NCI-H1092 (cell line): ENCODE data around the gene CD300LG.
"Not testable (repeated sequence)": the region's sequence is repeated elsewhere in the genome, so short reads cannot be mapped to it uniquely, and the experiment has no call there.

Source experiments
- DNase-seq: peaks from one replicate; lab custom pipeline; 2025; lab: John Stamatoyannopoulos, UW

CD300LG gene

DNA sequence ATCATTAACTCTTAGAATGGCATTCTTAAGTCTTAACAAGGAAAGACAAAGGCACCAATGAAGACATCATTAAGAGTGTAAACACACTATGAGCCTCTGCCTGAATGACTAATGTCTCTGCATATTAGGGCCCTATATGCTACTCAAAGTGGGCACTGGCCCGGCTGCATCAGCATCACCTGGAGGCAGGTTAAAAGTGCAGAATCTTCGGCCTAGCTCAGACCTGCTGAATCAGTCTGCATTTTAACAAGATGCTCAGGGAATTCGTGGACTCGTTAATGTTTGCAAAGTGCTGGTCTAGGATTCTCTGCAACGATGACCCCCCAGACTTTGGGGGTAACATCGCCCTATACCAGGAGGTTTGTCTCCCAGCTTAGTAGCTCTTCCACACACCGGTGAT, 20.8 kb upstream of the CD300LG start:
- no peak for DNase-seq

DNA sequence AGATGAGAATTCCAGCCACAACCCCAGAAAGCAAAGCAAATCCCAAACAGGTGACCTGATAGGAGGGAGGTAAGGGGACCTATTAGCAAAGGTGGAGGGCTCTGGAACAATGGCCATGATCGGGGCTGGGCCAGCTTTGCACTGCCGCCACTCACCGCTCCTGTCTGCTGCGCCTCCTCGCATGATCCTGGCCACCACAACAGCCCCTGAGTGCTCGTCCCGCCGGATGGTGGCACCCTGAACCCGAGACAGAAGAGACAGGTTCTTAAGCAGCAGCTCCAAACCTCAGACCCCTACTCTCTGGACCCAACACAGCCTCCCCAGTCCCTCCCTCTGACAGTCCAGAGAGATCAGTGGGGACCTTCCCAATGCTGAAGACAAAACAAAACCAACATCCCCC, 19.4 kb upstream of the CD300LG start:
- no peak for DNase-seq

DNA sequence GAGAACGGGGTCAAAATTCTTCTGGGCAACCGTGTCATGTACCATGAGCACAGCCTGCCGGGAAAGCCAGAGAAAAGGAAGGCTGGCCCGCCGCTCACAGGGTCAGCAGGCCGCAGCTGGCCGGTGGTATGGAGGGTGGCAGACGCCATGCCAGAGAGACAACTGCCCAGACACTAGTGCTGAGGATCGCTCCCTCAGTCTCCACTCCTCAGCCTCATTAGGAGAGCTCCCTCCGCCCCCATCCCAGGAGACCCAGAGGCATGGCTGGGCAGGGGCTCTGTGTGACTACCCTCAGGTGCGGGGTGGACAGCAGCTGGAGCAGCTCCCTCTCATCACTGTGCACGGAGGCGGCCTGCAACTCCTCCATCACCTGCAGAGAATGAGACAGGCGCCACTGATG, 17.2 kb upstream of the CD300LG start:
- no peak for DNase-seq

DNA sequence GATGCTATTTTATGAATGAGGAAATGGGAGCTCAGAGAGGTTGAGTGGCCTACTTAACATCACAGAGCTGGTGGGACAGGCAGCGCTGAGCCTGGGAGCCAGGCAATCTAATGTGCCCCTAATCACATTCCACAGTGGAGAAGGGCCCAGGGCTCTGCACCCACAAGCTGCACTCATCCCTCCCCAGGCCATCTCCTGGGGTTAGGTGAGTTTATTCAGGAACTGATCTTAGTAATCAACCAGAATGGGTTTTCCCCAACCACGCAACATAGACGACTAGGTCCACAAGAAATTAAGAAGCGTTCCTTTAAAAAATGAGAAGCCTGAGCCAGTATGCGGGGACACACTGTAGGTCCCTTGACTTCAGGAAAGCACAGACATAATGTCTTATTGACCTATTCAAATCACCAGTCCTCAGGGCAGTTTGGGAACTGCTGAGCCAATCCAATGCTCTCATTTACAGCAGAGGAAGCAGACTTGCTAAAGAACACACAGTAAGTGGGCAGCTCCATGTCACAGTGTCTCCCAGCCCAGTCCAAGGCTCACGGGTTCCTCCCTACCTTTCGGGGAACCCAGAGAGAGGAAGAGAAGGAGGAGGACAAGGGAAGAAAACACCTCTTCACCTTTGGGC, 16.4 kb upstream of the CD300LG start:
- DNase-seq, result no peak

DNA sequence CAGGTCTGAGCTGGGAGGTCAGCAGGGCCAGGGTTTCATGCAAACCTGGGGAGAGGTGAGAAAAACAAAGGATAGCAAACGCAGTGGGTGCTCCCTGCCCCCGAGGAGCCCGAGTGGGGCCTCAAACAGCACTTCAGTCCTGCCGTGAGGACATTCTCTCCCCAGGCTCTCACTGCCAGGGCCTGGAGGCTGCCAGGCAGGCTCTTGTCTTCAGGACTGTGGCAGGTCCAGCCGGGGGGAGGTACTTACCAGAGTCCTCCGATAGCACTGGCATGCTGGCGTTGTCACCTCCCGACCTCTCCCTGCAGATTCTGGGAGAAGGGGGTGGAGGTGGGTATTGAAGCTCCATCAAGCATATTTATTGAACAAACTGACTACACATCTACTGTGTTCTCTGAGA, 15.3 kb upstream of the CD300LG start:
- DNase-seq, result no peak

DNA sequence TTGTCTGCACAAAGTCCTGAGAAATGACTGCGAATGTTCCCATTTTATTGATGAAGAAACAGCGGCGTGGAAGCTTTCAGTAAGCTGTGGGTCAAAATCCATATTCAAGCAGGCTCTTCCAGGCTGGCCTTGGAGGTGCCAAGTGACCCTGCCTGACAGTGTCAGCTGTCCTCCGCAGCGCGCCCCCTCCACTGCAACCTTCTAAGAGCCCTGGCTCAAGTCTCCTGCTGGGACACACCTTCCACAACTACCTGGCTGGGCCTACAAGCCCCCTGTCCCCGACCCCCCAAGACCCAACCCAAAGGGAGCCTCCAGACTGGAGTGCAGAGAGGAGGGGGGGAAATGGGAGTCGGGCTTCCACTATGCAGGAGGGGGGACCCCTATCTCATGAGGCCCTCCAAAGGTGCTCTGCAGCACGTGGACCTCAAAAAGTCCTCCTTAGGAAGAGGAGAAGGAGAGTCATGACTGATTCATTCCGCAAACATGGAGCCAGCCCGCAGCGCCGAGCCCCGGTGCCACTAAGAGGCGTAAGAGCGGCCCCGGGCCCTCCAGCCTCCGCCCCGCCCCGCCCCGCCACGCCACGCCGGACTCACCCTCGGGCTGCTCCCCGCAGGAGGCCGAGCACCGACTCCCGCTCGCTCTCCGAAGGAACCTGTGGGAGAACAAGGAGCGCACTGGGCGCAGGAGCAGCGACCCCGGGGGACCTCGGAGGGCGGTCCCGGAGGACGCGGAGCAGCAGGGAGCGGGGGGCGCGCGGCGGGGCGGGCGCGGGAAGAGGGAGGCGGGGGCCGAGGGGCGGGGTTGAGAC, 14.6 kb upstream of the CD300LG start:
- DNase-seq, result no peak

DNA sequence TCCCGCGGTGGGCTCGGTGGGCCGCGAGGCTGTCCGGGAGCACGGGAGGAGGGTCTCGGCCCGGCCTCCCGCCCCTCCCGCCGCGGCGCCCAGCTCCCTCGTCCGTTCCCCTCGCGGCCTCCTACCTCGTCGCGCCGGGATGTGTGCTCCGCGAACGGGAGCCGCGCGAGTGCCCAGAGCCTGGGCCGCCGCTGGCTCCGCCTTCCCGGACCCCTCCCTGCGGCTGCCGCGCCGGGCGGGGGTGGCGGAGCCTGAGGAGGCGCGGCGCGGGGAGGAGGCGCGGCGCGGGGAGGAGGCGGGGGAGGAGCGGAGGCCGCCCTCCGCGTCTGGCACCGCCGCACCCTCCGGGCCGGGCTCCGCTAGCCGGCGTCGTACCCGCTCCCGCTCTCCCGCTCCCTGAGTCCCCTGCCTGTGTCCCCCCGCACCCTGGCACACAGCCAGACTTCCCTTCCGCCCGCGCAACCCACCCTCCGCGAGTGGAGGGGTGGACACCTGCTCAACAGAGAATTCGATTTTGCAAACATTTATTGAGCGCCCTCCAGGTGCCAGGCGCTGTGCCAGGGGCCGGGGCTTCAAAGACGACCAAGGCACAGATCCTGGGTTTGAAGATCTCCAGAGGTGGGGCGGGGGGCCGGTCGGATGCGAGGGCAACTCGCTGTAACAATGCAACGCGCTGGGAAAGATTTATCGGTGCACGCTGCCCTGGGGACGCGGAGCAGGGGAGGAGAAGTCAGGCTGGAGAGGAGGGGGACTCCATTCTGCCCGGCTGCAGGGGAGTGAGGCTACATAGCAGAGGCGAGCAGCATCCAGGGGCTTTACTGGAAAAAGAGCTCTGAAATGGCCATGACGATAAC, 13.8 kb upstream of the CD300LG start, which contains the start of gene MPP3:
MPP3 (minus strand) TSS at position 171 of the 854 bp plus-strand sequence. CDS start 1,240 bp downstream, outside the sequence.
- peak; percentile 57 for DNase-seq

DNA sequence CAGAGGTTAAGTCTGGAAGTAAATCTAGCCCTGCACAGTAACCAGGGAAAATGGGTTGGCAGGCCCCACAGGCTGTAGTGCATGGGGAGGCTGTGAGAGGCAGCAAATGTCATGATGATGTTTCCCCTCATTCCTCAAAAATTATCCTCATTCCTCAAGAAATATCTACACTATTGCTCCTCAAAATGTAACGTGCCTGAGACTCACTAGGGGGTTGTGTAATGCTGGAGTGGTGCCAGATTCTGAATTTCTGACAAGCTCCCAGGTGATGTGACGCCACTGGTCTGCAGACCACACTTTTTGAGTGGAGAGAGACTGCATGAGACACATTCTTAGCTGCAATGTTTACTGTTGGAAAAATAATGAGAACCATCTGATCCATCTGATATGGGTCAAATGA, 12.9 kb upstream of the CD300LG start:
- DNase-seq, result no peak

DNA sequence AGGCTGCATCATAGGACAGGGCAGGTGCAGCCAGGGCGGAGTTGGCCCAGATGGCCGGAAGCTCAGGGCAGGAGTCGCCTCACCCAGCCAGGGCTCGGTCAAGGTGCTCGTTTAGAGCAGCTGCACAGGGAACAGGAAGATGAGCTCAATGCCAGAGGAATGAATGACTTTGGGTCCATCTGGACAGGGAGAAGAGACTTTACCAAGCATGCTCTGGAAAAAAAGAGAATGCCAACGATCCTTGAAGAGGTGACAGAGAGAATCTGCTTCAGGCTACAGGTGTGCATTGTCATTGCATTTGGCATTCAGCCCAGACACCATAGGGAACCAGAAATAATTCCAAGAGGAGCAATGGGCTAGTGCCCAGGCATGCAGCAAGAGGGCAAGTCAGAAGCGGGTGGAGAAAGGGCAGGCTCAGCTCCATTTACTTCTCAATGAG, 7.3 kb upstream of the CD300LG start:
- DNase-seq, result peak; percentile 81

DNA sequence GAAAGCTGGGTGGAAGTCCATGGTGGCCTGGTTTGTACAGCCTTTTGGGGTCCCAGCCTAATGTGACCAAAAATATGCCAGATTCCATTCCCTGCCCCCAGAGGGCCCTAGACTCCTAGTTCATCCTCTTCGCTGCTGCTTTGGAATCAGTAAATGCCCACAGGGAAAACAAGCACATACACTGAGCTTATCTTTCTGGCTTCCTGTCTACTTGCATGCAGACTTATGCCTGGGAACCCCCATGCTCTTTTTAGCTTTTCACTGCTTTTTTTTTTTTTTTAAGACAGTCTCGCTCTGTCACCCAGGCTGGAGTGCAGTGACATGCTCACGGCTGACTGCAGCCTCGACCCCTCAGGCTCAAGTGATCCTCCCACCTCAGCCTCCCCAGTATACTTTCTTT, 6.2 kb upstream of the CD300LG start:
- DNase-seq, result no peak

DNA sequence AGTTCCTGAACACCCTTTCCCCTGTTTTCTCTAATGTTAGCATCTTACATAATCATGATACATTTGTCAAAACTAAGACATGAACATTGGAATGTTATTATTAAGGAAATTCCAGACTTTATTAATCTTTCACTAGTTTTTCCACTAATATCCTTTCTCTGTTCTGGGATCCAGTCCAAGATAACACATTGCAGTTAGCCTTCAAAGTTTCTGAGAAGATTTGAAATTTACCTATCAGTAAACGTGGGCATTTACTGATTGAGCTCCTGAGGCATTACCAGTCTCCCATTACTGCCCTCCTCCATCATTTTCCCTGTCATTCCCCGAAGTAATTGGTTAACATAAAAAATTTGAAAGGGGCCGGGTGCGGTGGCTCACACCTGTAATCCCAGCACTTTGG, 5.7 kb upstream of the CD300LG start:
- no peak for DNase-seq

DNA sequence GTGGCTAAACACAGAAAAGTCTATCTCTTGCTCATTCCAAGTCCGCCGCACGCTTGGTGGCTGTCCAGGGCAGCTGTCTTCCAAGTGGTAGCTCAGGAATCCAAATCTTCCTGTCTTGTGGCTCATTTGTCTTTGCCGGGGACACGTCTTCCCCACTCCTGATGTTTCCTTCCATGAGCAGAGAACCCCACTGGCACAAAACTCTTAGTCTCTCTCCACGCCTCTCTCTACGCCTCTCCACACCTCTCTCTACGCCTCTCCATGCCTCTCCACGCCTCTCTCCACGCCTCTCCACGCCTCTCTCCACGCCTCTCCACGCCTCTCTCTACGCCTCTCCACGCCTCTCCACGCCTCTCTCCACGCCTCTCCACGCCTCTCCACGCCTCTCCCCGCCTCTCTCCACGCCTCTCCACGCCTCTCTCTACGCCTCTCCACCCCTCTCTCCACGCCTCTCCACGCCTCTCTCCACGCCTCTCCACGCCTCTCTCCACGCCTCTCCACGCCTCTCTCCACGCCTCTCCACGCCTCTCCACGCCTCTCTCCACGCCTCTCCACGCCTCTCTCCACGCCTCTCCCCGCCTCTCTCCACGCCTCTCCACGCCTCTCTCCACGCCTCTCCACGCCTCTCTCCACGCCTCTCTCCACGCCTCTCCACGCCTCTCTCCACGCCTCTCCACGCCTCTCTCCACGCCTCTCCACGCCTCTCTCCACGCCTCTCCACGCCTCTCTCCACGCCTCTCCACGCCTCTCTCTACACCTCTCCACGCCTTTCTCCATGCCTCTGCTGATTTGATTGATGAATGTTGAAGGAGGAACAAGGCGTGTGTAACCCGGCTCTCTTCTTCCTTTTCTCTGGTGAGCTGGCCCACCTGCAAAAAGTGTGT, 4.6 kb upstream of the CD300LG start:
- not testable (repeated sequence) for DNase-seq

DNA sequence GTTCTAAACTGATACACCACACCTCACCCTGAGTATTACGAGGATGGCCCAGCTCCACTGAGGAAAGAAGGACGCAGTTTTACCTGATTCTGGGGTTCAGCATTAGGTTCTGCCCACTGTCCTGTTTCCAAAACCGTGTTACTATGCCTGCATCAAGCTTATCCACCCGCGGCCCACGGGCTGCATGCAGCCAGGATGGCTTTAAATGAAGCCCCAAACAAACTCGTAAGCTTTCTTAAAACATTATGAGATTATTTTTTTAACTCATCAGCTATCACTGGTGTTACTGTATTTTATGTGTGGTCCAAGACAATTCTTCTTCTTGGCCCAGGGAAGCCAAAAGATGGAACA, 4.0 kb upstream of the CD300LG start:
- DNase-seq, result no peak

DNA sequence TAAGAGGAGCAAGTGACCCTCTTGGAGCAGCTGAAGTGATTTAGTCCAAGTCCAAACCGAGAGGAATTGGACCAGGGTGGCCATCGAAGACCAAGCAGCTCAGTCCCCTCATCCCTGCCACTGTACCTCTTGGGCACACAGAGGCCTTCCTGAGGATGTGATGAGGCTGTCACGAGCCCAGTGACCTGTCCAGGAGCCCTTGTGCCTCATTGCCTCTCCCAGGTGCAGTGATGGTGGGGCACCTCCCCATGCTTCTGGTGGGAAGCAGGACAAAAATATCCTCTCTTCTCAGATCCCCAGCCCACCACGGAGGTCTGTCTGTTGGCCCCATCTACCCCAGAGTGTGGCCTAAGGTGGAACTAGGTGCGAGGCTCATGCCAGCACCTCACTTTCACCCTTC, 2.7 kb upstream of the CD300LG start:
- DNase-seq, result no peak

DNA sequence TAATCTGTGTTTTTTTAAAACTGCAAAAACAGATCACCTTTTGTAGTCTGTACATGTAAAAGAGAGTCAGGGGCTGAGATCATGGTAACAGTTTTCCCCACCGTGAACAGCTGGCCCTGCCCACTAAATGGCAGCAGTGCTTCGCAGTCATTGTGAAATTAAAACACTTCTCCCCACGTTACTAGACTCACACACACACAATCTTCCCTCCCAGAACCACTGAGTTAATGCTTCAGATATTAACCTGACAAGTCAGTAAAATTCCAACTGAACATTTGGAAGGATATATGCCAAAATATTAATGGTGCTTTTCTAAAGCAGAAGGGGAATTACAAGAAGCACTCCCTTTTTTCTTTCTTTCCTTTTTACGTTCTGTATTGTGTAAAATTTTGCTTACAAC, 1.2 kb upstream of the CD300LG start:
- no peak for DNase-seq

DNA sequence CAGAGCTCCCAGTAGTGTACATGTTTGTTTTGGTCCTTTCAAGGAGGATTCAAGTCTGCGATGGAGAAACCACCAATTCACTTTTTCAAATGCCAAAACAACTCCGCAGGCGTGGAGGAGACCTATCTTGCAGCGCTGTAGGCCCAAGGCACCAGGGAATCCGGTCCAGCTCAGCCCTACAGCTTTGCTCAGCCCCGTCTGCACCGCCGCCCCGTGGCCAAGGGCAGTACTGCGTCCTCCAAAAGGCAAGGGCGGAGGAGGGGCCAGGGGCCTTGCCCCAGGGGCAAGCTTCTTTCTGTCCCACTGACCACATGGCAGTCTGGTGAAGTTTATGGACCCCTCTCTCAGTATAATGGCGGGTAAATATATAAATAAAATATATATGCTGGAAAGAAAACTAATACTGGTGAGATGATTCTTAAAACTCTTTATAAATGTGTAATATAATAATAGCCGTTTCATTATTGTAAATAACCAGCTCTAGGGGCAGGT, 709 bp upstream of the CD300LG start:
- DNase-seq, result peak; percentile 37

DNA sequence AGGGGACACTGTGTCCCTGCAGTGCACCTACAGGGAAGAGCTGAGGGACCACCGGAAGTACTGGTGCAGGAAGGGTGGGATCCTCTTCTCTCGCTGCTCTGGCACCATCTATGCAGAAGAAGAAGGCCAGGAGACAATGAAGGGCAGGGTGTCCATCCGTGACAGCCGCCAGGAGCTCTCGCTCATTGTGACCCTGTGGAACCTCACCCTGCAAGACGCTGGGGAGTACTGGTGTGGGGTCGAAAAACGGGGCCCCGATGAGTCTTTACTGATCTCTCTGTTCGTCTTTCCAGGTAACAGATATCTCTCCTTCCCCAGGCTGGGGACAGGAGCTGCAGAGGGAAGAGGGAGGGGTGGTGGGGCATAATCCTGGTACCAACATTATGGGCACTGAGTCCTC, 1.6 kb downstream of the CD300LG start:
- DNase-seq, result no peak

DNA sequence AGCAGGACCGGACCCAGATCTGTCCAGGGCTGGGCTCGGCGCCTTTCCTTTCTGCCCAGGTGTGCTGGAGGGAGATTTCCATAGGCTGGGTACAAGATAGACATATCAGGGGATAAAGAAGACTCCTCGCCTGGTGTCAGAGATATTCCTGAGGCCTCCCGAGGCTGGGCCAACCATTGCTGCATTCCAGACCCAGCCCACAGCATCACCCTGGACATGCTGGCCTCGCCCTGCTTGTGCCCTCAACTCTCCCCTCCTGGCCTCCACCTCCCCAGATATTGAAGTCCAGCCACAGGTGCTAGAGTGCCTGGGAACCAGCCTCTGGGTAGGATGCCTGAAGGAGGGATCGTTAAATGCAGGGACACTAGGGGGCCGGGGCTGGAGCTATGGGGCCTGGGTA, 2.1 kb downstream of the CD300LG start:
- DNase-seq, result no peak

DNA sequence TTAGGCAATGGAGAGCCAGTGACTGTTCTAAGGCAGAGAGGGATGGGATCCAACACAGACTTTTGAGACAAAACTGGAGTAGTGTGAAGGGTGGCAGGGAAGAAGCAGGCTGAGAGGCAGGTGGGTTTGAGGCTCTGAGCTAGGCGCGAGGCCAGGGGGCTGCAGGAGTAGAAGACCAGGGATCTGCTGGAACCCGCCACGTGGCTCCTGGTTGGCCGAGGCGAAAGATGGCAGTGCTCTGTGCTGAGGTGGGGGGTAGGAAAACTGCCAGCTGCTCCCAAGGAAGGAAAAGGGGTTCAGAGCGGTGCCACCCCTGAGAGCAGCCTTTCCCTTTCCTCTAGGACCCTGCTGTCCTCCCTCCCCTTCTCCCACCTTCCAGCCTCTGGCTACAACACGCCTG, 5.6 kb downstream of the CD300LG start:
- DNase-seq, result no peak

DNA sequence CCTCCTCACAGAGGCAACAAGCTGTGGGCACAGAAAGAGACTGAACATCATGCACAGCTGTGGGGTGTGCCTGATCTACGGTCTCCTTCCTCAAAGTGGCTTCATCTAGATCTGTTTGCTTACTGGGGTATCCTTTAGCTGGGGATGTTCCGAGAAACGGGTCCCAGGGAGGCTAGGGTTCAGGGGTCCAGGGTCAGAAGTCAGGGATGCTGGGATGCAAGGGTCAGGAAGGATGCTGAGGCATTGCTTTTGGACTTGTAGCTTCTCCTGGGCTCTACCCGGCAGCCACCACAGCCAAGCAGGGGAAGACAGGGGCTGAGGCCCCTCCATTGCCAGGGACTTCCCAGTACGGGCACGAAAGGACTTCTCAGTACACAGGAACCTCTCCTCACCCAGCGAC, 6.6 kb downstream of the CD300LG start:
- DNase-seq, result no peak

DNA sequence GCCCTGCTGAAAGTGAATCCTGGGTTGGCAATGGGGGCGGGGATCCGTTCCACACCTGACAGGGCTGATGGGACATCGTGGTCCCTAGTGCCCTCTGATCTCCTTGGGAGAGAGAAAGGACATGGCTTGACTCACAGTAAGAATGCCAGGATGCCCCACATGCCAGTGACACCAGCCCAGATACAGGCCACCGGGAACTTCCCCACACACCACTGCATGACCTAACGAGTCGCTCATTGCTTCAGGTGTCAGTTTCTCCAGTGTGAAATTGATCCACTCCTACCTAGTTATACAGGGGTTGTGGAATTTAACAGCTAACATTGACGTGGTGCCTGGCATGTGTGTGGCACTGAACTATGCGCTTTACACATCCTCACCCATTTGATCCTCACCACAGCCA, 7.5 kb downstream of the CD300LG start:
- DNase-seq, result no peak

DNA sequence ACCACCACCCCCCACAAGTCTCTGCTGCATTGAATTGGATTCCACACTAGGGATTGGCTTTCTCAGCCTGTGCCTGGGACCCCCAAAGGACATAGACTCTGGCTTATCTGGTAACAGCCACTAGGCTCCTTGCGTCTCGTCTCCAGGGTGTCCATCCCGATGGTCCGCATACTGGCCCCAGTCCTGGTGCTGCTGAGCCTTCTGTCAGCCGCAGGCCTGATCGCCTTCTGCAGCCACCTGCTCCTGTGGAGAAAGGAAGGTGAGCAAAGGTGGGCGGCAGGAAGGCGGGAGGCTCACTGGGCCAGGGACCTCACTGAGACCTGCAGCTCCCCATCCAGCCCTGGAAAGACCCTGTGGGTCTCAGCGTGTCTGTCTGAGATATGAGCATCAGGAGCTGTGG, 8.1 kb downstream of the CD300LG start:
- DNase-seq, result no peak
